Measurements from ENCODE around the gene RASAL2. TPM values are rescaled to one million over a fixed set of nuclear protein-coding genes. Genes with fewer than 3 reads are reported as not detected.

Gene RASAL2
- total and polyA plus RNA-seq, 2 of the 13 experiments (the other 11 are each of a cell fraction or from before 2014, with no cell fraction given), result 5.4 to 5.9 TPM

- TF ChIP-seq ZNF552 (CRISPR knock-in tag; IDR thresholded peaks at IDR 0.05; ENCODE audit: borderline replicate concordance) (no peak), PAWR (CRISPR knock-in tag; IDR thresholded peaks at IDR 0.05; ENCODE audit: borderline replicate concordance) (no peak), PITX1 (CRISPR knock-in tag; IDR thresholded peaks at IDR 0.05) (peak; percentile 84; the same call in 1 of the 2 replicates), SMAD1 (CRISPR knock-in tag; IDR thresholded peaks at IDR 0.05; ENCODE audit: borderline replicate concordance, low read depth) (no peak), ZNF143 (CRISPR knock-in tag; IDR thresholded peaks at IDR 0.05) (no peak), ZBTB7A (CRISPR knock-in tag; IDR thresholded peaks at IDR 0.05) (no peak), FOXJ3 (CRISPR knock-in tag; IDR thresholded peaks at IDR 0.05; ENCODE audit: borderline replicate concordance) (peak; percentile 80; the same call in 1 of the 2 replicates), SOX13 (IDR thresholded peaks at IDR 0.05) (no peak), SOX13 (CRISPR knock-in tag; conservative IDR thresholded peaks at IDR 0.05 in 1 of 2, IDR thresholded peaks at IDR 0.05 in 1 of 2) (peak in 1 of 2 experiments; percentile 82; a peak in 2 of 4 replicates), KDM5A (IDR thresholded peaks at IDR 0.05; ENCODE audit: borderline replicate concordance, low read length) (no peak; the same call in 1 of the 2 replicates), SOX5 (CRISPR knock-in tag; IDR thresholded peaks at IDR 0.05; ENCODE audit: borderline replicate concordance) (peak; percentile 67; the same call in 1 of the 2 replicates), HOXA9 (CRISPR knock-in tag; IDR thresholded peaks at IDR 0.05; ENCODE audit: borderline replicate concordance) (no peak), AHDC1 (CRISPR knock-in tag; IDR thresholded peaks at IDR 0.05; ENCODE audit: borderline replicate concordance) (peak; percentile 51; the same call in 1 of the 2 replicates), FOXC1 (CRISPR knock-in tag; IDR thresholded peaks at IDR 0.05; ENCODE audit: borderline replicate concordance) (no peak), ZMYM2 (CRISPR knock-in tag; IDR thresholded peaks at IDR 0.05) (no peak)
- TF ChIP-seq, protein P1, sequence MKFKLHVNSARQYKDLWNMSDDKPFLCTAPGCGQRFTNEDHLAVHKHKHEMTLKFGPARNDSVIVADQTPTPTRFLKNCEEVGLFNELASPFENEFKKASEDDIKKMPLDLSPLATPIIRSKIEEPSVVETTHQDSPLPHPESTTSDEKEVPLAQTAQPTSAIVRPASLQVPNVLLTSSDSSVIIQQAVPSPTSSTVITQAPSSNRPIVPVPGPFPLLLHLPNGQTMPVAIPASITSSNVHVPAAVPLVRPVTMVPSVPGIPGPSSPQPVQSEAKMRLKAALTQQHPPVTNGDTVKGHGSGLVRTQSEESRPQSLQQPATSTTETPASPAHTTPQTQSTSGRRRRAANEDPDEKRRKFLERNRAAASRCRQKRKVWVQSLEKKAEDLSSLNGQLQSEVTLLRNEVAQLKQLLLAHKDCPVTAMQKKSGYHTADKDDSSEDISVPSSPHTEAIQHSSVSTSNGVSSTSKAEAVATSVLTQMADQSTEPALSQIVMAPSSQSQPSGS (CRISPR knock-in tag; IDR thresholded peaks at IDR 0.05), result peak; percentile 45; the same call in 1 of the 2 replicates
- TF ChIP-seq, protein P2, sequence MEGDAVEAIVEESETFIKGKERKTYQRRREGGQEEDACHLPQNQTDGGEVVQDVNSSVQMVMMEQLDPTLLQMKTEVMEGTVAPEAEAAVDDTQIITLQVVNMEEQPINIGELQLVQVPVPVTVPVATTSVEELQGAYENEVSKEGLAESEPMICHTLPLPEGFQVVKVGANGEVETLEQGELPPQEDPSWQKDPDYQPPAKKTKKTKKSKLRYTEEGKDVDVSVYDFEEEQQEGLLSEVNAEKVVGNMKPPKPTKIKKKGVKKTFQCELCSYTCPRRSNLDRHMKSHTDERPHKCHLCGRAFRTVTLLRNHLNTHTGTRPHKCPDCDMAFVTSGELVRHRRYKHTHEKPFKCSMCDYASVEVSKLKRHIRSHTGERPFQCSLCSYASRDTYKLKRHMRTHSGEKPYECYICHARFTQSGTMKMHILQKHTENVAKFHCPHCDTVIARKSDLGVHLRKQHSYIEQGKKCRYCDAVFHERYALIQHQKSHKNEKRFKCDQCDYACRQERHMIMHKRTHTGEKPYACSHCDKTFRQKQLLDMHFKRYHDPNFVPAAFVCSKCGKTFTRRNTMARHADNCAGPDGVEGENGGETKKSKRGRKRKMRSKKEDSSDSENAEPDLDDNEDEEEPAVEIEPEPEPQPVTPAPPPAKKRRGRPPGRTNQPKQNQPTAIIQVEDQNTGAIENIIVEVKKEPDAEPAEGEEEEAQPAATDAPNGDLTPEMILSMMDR (CRISPR knock-in tag; IDR thresholded peaks at IDR 0.05), result no peak
- TF ChIP-seq, protein P3, sequence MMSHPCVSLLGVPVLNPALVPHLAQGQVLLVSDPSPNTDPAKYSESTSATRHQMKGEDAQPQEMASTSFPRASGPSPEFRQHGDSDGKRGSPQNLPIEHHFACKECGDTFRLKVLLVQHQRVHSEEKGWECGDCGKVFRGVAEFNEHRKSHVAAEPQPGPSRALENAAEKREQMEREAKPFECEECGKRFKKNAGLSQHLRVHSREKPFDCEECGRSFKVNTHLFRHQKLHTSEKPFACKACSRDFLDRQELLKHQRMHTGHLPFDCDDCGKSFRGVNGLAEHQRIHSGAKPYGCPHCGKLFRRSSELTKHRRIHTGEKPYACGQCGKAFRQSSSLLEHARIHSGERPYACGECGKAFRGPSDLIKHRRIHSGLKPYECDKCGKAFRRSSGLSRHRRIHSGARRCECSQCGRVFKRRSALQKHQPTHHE (CRISPR knock-in tag; IDR thresholded peaks at IDR 0.05; ENCODE audit: borderline replicate concordance), result no peak
Measured at GRCh38 chr1:178052650-178053461, 41.0 kb upstream of the RASAL2 start (continued).

All from HepG2 (cell line).